Panc1 (cell line): ENCODE data around the gene PRKCZ. TPM values are rescaled to one million over a fixed set of nuclear protein-coding genes. Genes with fewer than 3 reads are reported as not detected.
A peak's percentile ranks its signal among the peaks of the same experiment; 100 is the strongest.

Experiments used
- ATAC-seq: fragments of 200-7000 bp; cut with Tn5 transposase; 2 replicates; pipeline ENCODE4 v1.9.1; 2020; ENCODE audit warnings: mild to moderate bottlenecking, moderate library complexity
- BruUV-seq: library from RNA; stranded (reverse); fragments of 400-500 nt; replicated peaks from 2 replicates; lab custom pipeline; 2021; lab: Mats Ljungman, UMichigan
- CTCF ChIA-PET: fragments of 300-600 bp; sonication (Branson Sonifier 250); formaldehyde crosslinking; loops from one replicate; lab custom pipeline; 2022; ENCODE audit warnings: antibody characterized with exemption; lab: Charles Lee
- POLR2A ChIA-PET: fragments of 300-600 bp; sonication (Branson Sonifier 250); formaldehyde crosslinking; loops from one replicate; lab custom pipeline; 2022; ENCODE audit warnings: antibody characterized with exemption; lab: Charles Lee
- DNase-seq: peaks from one replicate; pipeline ENCODE4 v3.0.0-alpha.2; 2010; ENCODE audit warnings: low read depth, low spot score
- H3K27ac ChIP-seq: 2 replicates; pipeline ENCODE4 v1.5.1; 2011; ENCODE audit warnings: mild to moderate bottlenecking, low read length, inconsistent platforms
- H3K27me3 ChIP-seq: fragments of 200-500 bp; sonication (Bioruptor generic); 2 replicates; pipeline ENCODE4 v1.6.0; 2014; ENCODE audit warnings: low read length, inconsistent platforms; ENCODE audit not compliant: control insufficient read depth, insufficient read depth
- H3K36me3 ChIP-seq: fragments of 200-500 bp; sonication (Bioruptor generic); 2 replicates; pipeline ENCODE4 v1.5.1; 2014; ENCODE audit warnings: inconsistent platforms, mild to moderate bottlenecking, low read length, moderate library complexity; ENCODE audit not compliant: control insufficient read depth, insufficient read depth
- H3K4me1 ChIP-seq: 2 replicates; pipeline ENCODE4 v1.5.1; 2011; ENCODE audit warnings: inconsistent platforms, mild to moderate bottlenecking, low read length, moderate library complexity; ENCODE audit not compliant: control insufficient read depth, insufficient read depth
- H3K4me3 ChIP-seq, 2 experiments: 2 replicates each; pipeline ENCODE4 v1.5.1; 2011 to 2012; ENCODE audit warnings: low read depth in 2 of 2, low read length in 2 of 2, mild to moderate bottlenecking in 2 of 2, inconsistent platforms in 1 of 2, moderate library complexity in 1 of 2
- H3K9me3 ChIP-seq: fragments of 200-500 bp; sonication (Bioruptor generic); 2 replicates; pipeline ENCODE4 v1.5.1; 2014; ENCODE audit warnings: low read depth, mild to moderate bottlenecking, inconsistent platforms, low read length, moderate library complexity; ENCODE audit not compliant: control insufficient read depth, insufficient read depth
- CTCF ChIP-seq: fragments of 450-650 bp; IDR thresholded peaks from 2 replicates; pipeline ENCODE4 v1.5.1; 2017; ENCODE audit warnings: mild to moderate bottlenecking
- POLR2AphosphoS5 ChIP-seq: IDR thresholded peaks from 2 replicates; pipeline ENCODE4 v1.6.1; 2012; ENCODE audit warnings: mild to moderate bottlenecking, low read depth, low read length, moderate library complexity
- REST ChIP-seq, 2 experiments: IDR thresholded peaks; 2 replicates each; pipeline ENCODE4 v1.6.1; 2011 to 2012; ENCODE audit warnings: low read depth in 2 of 2, control low read depth in 1 of 2, low read length in 1 of 2, mild to moderate bottlenecking in 1 of 2, moderate library complexity in 1 of 2; ENCODE audit not compliant: insufficient read depth in 1 of 2
- SIN3A ChIP-seq: IDR thresholded peaks from 2 replicates; pipeline ENCODE4 v1.6.1; 2012; ENCODE audit warnings: low read depth, mild to moderate bottlenecking, low read length, moderate library complexity, borderline replicate concordance; ENCODE audit not compliant: insufficient read depth
- TCF7L2 ChIP-seq: IDR thresholded peaks from 2 replicates; pipeline ENCODE4 v1.6.1; 2011; ENCODE audit warnings: mild to moderate bottlenecking, low read depth, low read length, inconsistent platforms
- in situ Hi-C: cut with HindIII; loops from 2 replicates; pipeline ENCODE4 v1.10.0; 2016; ENCODE audit warnings: low sequenced_read_pairs, low pct_unique_long_range_greater_than_20kb
- intact Hi-C: fragments of 100-400 bp; cut with micrococcal nuclease; formaldehyde crosslinking; loops from one replicate; pipeline ENCODE4 v1.10.0; 2022; ENCODE audit not compliant: unreplicated experiment
- total RNA-seq: library from RNA; stranded (reverse); gene quantifications from one replicate; pipeline ENCODE4 v1.2.1, GENCODE V29; 2021; ENCODE audit not compliant: unreplicated experiment

PRKCZ gene
- total RNA-seq, 1 experiment from 2014 or later, result 26.7 TPM

GRCh38 chr1:2232916-2233438 is 182.8 kb downstream of the PRKCZ start:
- in situ Hi-C loops, result no loop called here
- Histone ChIP-seq H3K36me3 (peaks cover 2% of the 10 kb centered on the region; the same call in 1 of the 2 replicates), H3K27ac (no peak overlapping the region), H3K4me3 (peak overlapping the region in 1 of 2 experiments; percentile 68; a peak in 1 of 4 replicates), H3K9me3 (no peaks in the 10 kb centered on the region), H3K27me3 (no peaks in the 10 kb centered on the region), H3K4me1 (peaks cover 42% of the 10 kb centered on the region)
- no peak for DNase-seq
- POLR2A ChIA-PET, result no interaction called here
- intact Hi-C loops, result loop anchor here (5.0 kb wide), 1 partner anchor 79 kb away; no protein-coding TSS in a partner anchor
- CTCF ChIA-PET, result interaction anchor here (1.4 kb wide), 1 partner anchor 38 kb away, joined by 5 read pairs; the partner anchor contains the start of gene FAAP20
- no TSS peak for BruUV-seq
- ATAC-seq, result no peak
- TF ChIP-seq SIN3A (no peak), TCF7L2 (no peak), CTCF (no peak), POLR2AphosphoS5 (no peak), REST (IDR thresholded peaks at IDR 0.05; ENCODE audit: insufficient read depth in 1 of 2, low read depth in 2 of 2, low read length in 1 of 2) (no peak)

- CTCF ChIA-PET, result interaction anchor here (0.7 to 1.4 kb wide), 2 partner anchors 39 to 85 kb away, joined by 3 to 5 read pairs; partner anchors contain the start of gene FAAP20
Measured at GRCh38 chr1:2233468-2233867, 183.3 kb downstream of the PRKCZ start.

More at GRCh38 chr1:2233468-2233867, 183.3 kb downstream of the PRKCZ start:
- TF ChIP-seq TCF7L2 (no peak), SIN3A (no peak), REST (IDR thresholded peaks at IDR 0.05; ENCODE audit: insufficient read depth in 1 of 2, low read depth in 2 of 2, low read length in 1 of 2) (no peak), POLR2AphosphoS5 (no peak), CTCF (no peak)
- intact Hi-C loops, result loop anchor here (5.0 kb wide), 1 partner anchor 79 kb away; no protein-coding TSS in a partner anchor
- no TSS peak for BruUV-seq
- H3K9me3 ChIP-seq, result no peaks in the 10 kb centered on the region
- H3K4me3 ChIP-seq, result no peak overlapping the region
- POLR2A ChIA-PET, result interaction anchor here (0.6 kb wide), 1 partner anchor 26 kb away, joined by 6 read pairs; no protein-coding TSS in a partner anchor
- no peak for DNase-seq
- no peak overlapping the region for H3K27ac ChIP-seq
- peaks cover 42% of the 10 kb centered on the region for H3K4me1 ChIP-seq
- peaks cover 2% of the 10 kb centered on the region; the same call in 1 of the 2 replicates for H3K36me3 ChIP-seq
- no peak for ATAC-seq
- in situ Hi-C loops, result no loop called here
- no peaks in the 10 kb centered on the region for H3K27me3 ChIP-seq
